GM23338 (cell line): ENCODE results near the gene IL36B. TPM values are rescaled to one million over a fixed set of nuclear protein-coding genes. Genes with fewer than 3 reads are reported as not detected.

Experiments
- ATAC-seq: fragments of 200-7000 bp; cut with Tn5 transposase; 3 replicates; pipeline ENCODE4 v1.9.1; 2020
- DNase-seq: peaks from one replicate; pipeline ENCODE4 v3.0.0-alpha.2; 2015; ENCODE audit warnings: low spot score
- H2AFZ ChIP-seq: fragments of 200-600 bp; sonication (generic); 2 replicates; pipeline ENCODE4 v1.8.0; 2016; ENCODE audit warnings: antibody characterized with exemption, mild to moderate bottlenecking, moderate library complexity
- H3F3A ChIP-seq: fragments of 200-600 bp; sonication (generic); replicated peaks from 2 replicates; pipeline ENCODE4 v1.8.0; 2017; ENCODE audit warnings: antibody characterized with exemption, mixed run types, low read depth
- H3K27ac ChIP-seq: fragments of 200-600 bp; sonication (generic); 2 replicates; pipeline ENCODE4 v1.6.1; 2016; ENCODE audit warnings: low read depth
- H3K27me3 ChIP-seq: fragments of 200-600 bp; sonication (generic); 2 replicates; pipeline ENCODE4 v1.8.0; 2016; ENCODE audit warnings: mild to moderate bottlenecking, mixed run types, moderate library complexity; ENCODE audit not compliant: insufficient read depth
- H3K36me3 ChIP-seq: fragments of 200-600 bp; sonication (generic); 2 replicates; pipeline ENCODE4 v1.8.0; 2016; ENCODE audit warnings: mild to moderate bottlenecking; ENCODE audit not compliant: insufficient read depth
- H3K4me1 ChIP-seq: fragments of 200-600 bp; sonication (generic); 2 replicates; pipeline ENCODE4 v1.8.0; 2016; ENCODE audit warnings: mild to moderate bottlenecking, moderate library complexity; ENCODE audit not compliant: insufficient read depth
- H3K4me2 ChIP-seq: fragments of 200-600 bp; sonication (generic); 2 replicates; pipeline ENCODE4 v1.7.1; 2017; ENCODE audit warnings: mixed run types
- H3K4me3 ChIP-seq: fragments of 200-600 bp; sonication (generic); 2 replicates; pipeline ENCODE4 v1.6.1; 2016; ENCODE audit warnings: mixed run types
- H3K79me2 ChIP-seq: fragments of 200-600 bp; sonication (generic); replicated peaks from 2 replicates; pipeline ENCODE4 v1.8.0; 2017; ENCODE audit warnings: mild to moderate bottlenecking; ENCODE audit not compliant: insufficient read depth
- H3K9me2 ChIP-seq: fragments of 200-600 bp; sonication (generic); 2 replicates; pipeline ENCODE4 v1.8.0; 2017; ENCODE audit not compliant: insufficient read depth
- H4K20me1 ChIP-seq: fragments of 200-600 bp; sonication (generic); replicated peaks from 2 replicates; pipeline ENCODE4 v1.8.0; 2017; ENCODE audit warnings: mild to moderate bottlenecking; ENCODE audit not compliant: insufficient read depth
- H3K27ac Mint-ChIP-seq: 2 replicates; pipeline ENCODE4 v1.8.0; 2020; ENCODE audit warnings: inconsistent platforms, mild to moderate bottlenecking, moderate library complexity, mixed read lengths
- H3K27me3 Mint-ChIP-seq: 3 replicates; pipeline ENCODE4 v1.8.0; 2022; ENCODE audit warnings: low read depth, mild to moderate bottlenecking, moderate library complexity, mixed read lengths, inconsistent platforms; ENCODE audit not compliant: insufficient read depth, poor library complexity
- H3K36me3 Mint-ChIP-seq: 3 replicates; pipeline ENCODE4 v1.8.0; 2021; ENCODE audit warnings: low read depth, mild to moderate bottlenecking, inconsistent platforms, moderate library complexity, mixed read lengths
- H3K4me1 Mint-ChIP-seq: 3 replicates; pipeline ENCODE4 v1.8.0; 2020; ENCODE audit warnings: mild to moderate bottlenecking, inconsistent platforms, mixed read lengths
- H3K4me3 Mint-ChIP-seq: 3 replicates; pipeline ENCODE4 v1.8.0; 2021; ENCODE audit warnings: moderate library complexity, mild to moderate bottlenecking, inconsistent platforms, mixed read lengths
- H3K9me3 Mint-ChIP-seq: 3 replicates; pipeline ENCODE4 v1.8.0; 2020; ENCODE audit warnings: moderate library complexity, mild to moderate bottlenecking, inconsistent platforms, mixed read lengths
- CREB1 ChIP-seq: fragments of 250-450 bp; sonication (Bioruptor Pico); IDR thresholded peaks from 2 replicates; pipeline ENCODE4 v1.5.0; 2020; ENCODE audit warnings: low read depth, mild to moderate bottlenecking, moderate library complexity
- CTCF ChIP-seq, 2 experiments: fragments of 200-600 bp in 1 of 2; sonication (generic) in 1 of 2; conservative IDR thresholded peaks; 2 replicates each; pipeline versions ENCODE4 v1.5.1 to v1.6.1; 2016 to 2017; ENCODE audit warnings: antibody characterized with exemption in 2 of 2, low read depth in 2 of 2, mild to moderate bottlenecking in 2 of 2, moderate library complexity in 1 of 2
- ETS1 ChIP-seq: IDR thresholded peaks from 2 replicates; pipeline ENCODE4 v1.6.1; 2016; ENCODE audit warnings: antibody characterized with exemption
- EZH2 ChIP-seq: fragments of 200-600 bp; sonication (generic); IDR thresholded peaks from one replicate; pipeline ENCODE4 v1.8.0; 2017; ENCODE audit warnings: antibody characterized with exemption, mild to moderate bottlenecking, low read depth; ENCODE audit not compliant: unreplicated experiment
- EZH2phosphoT487 ChIP-seq: fragments of 200-600 bp; sonication (generic); IDR thresholded peaks from one replicate; pipeline ENCODE4 v1.8.1; 2018; ENCODE audit warnings: antibody characterized with exemption; ENCODE audit not compliant: unreplicated experiment
- JUNB ChIP-seq: IDR thresholded peaks from one replicate; pipeline ENCODE4 v1.6.1; 2016; ENCODE audit warnings: antibody characterized with exemption; ENCODE audit not compliant: unreplicated experiment
- NANOG ChIP-seq: IDR thresholded peaks from 2 replicates; pipeline ENCODE4 v1.6.1; 2016; ENCODE audit warnings: antibody characterized with exemption, borderline replicate concordance
- POLR2AphosphoS5 ChIP-seq: IDR thresholded peaks from 2 replicates; pipeline ENCODE4 v1.6.1; 2016; ENCODE audit warnings: antibody characterized with exemption, low read depth
- STAT1 ChIP-seq: IDR thresholded peaks from one replicate; pipeline ENCODE4 v1.6.1; 2016; ENCODE audit warnings: antibody characterized with exemption; ENCODE audit not compliant: unreplicated experiment
- ZNF114 ChIP-seq: fragments of 250-450 bp; sonication (Bioruptor Pico); IDR thresholded peaks from 2 replicates; pipeline ENCODE4 v1.5.0; 2020; ENCODE audit warnings: mild to moderate bottlenecking, moderate library complexity
- ZNF331 ChIP-seq: fragments of 250-450 bp; sonication (Bioruptor Pico); IDR thresholded peaks from 2 replicates; pipeline ENCODE4 v1.5.0; 2020; ENCODE audit warnings: low read depth, mild to moderate bottlenecking, moderate library complexity
- polyA plus RNA-seq: library from polyadenylated mRNA; unstranded; fragments of >200 nt; fragmentation: Nextera tagmentation; extraction: Ambion mirVana; gene quantifications from 2 replicates; pipeline ENCODE4 v1.2.1, GENCODE V29; 2016
- total RNA-seq: library from RNA; depleted of rRNA; stranded (reverse); fragments of >200 nt; shearing (Covaris generic); gene quantifications from 2 replicates; pipeline ENCODE4 v1.2.3, GENCODE V29; 2014
- TF ChIP-seq, protein P1 (sequence below): IDR thresholded peaks from one replicate; pipeline ENCODE4 v1.6.1; 2018; ENCODE audit warnings: antibody characterized with exemption; ENCODE audit not compliant: unreplicated experiment
- TF ChIP-seq, protein P2 (sequence below): fragments of 250-450 bp; sonication (Bioruptor Pico); IDR thresholded peaks from 2 replicates; pipeline ENCODE4 v1.5.0; 2020; ENCODE audit warnings: mild to moderate bottlenecking, moderate library complexity

The IL36B gene
- total and polyA plus RNA-seq, 2 experiments from 2014 or later: not detected

- no peak for TF ChIP-seq ZNF114 (CRISPR knock-in tag)
- TF ChIP-seq, protein P1, sequence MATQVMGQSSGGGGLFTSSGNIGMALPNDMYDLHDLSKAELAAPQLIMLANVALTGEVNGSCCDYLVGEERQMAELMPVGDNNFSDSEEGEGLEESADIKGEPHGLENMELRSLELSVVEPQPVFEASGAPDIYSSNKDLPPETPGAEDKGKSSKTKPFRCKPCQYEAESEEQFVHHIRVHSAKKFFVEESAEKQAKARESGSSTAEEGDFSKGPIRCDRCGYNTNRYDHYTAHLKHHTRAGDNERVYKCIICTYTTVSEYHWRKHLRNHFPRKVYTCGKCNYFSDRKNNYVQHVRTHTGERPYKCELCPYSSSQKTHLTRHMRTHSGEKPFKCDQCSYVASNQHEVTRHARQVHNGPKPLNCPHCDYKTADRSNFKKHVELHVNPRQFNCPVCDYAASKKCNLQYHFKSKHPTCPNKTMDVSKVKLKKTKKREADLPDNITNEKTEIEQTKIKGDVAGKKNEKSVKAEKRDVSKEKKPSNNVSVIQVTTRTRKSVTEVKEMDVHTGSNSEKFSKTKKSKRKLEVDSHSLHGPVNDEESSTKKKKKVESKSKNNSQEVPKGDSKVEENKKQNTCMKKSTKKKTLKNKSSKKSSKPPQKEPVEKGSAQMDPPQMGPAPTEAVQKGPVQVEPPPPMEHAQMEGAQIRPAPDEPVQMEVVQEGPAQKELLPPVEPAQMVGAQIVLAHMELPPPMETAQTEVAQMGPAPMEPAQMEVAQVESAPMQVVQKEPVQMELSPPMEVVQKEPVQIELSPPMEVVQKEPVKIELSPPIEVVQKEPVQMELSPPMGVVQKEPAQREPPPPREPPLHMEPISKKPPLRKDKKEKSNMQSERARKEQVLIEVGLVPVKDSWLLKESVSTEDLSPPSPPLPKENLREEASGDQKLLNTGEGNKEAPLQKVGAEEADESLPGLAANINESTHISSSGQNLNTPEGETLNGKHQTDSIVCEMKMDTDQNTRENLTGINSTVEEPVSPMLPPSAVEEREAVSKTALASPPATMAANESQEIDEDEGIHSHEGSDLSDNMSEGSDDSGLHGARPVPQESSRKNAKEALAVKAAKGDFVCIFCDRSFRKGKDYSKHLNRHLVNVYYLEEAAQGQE: no peak
- no peak for TF ChIP-seq ZNF331 (CRISPR knock-in tag)
- TF ChIP-seq NANOG: no peak
- no peak for TF ChIP-seq CREB1 (CRISPR knock-in tag)
- no peak for TF ChIP-seq STAT1
Observed at GRCh38 chr2:113075030-113075429, 22.4 kb upstream of the IL36B start (continued).

DNA sequence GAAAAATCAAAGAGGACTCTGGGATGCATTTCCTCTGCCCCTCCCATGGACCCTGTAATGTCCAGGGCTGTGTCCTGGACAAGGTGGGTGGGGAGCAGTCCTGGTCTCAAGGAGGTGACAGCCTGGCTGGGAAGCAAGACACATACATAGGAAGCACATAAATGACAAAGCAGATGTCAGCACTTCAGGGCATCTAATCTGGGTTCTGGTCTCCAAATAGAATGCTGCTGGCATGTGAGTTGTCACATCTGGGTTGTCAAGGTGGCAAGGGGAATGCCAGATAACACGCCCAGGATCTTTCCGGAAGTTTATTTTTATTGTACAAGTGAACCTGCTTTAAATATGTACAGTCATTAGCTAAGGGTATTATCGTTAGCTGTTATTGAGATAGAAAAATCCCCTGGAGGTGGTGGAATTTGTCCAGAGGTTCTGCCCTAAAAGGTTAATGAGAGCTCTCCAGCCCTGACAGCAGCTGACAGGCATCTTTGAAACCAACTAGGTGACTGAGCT, 20.7 kb upstream of the IL36B start:
- Mint-ChIP-seq H3K4me1 (no peaks in the 10 kb centered on the region), H3K27ac (no peak overlapping the region), H3K36me3 (no peaks in the 10 kb centered on the region; the same call in 2 of the 3 replicates), H3K9me3 (no peaks in the 10 kb centered on the region), H3K4me3 (no peak overlapping the region), H3K27me3 (peaks cover 13% of the 10 kb centered on the region)
- no peaks in the 10 kb centered on the region for H3F3A ChIP-seq
- no peaks in the 10 kb centered on the region for H3K36me3 ChIP-seq
- H3K4me2 ChIP-seq: no peak overlapping the region
- H2AFZ ChIP-seq: no peak overlapping the region
- ATAC-seq (no peak), DNase-seq (no peak)
- no peaks in the 10 kb centered on the region for H3K9me2 ChIP-seq
- H3K4me3 ChIP-seq: no peak overlapping the region
- H3K4me1 ChIP-seq: 0 out of 2 replicates have a peak, but pooled peaks cover 1% of the 10 kb centered on the region
- H3K79me2 ChIP-seq: no peaks in the 10 kb centered on the region
- H3K27ac ChIP-seq: no peak overlapping the region
- H4K20me1 ChIP-seq: no peaks in the 10 kb centered on the region
- no peaks in the 10 kb centered on the region for H3K27me3 ChIP-seq
- TF ChIP-seq ZNF331 (CRISPR knock-in tag) (no peak), ETS1 (no peak), EZH2phosphoT487 (no peak), EZH2 (no peak), JUNB (no peak), CREB1 (CRISPR knock-in tag) (no peak), CTCF (conservative IDR thresholded peaks at IDR 0.05; ENCODE audit: low read depth in 2 of 2) (no peak), ZNF114 (CRISPR knock-in tag) (no peak), STAT1 (no peak), POLR2AphosphoS5 (no peak)
- TF ChIP-seq, protein P2, sequence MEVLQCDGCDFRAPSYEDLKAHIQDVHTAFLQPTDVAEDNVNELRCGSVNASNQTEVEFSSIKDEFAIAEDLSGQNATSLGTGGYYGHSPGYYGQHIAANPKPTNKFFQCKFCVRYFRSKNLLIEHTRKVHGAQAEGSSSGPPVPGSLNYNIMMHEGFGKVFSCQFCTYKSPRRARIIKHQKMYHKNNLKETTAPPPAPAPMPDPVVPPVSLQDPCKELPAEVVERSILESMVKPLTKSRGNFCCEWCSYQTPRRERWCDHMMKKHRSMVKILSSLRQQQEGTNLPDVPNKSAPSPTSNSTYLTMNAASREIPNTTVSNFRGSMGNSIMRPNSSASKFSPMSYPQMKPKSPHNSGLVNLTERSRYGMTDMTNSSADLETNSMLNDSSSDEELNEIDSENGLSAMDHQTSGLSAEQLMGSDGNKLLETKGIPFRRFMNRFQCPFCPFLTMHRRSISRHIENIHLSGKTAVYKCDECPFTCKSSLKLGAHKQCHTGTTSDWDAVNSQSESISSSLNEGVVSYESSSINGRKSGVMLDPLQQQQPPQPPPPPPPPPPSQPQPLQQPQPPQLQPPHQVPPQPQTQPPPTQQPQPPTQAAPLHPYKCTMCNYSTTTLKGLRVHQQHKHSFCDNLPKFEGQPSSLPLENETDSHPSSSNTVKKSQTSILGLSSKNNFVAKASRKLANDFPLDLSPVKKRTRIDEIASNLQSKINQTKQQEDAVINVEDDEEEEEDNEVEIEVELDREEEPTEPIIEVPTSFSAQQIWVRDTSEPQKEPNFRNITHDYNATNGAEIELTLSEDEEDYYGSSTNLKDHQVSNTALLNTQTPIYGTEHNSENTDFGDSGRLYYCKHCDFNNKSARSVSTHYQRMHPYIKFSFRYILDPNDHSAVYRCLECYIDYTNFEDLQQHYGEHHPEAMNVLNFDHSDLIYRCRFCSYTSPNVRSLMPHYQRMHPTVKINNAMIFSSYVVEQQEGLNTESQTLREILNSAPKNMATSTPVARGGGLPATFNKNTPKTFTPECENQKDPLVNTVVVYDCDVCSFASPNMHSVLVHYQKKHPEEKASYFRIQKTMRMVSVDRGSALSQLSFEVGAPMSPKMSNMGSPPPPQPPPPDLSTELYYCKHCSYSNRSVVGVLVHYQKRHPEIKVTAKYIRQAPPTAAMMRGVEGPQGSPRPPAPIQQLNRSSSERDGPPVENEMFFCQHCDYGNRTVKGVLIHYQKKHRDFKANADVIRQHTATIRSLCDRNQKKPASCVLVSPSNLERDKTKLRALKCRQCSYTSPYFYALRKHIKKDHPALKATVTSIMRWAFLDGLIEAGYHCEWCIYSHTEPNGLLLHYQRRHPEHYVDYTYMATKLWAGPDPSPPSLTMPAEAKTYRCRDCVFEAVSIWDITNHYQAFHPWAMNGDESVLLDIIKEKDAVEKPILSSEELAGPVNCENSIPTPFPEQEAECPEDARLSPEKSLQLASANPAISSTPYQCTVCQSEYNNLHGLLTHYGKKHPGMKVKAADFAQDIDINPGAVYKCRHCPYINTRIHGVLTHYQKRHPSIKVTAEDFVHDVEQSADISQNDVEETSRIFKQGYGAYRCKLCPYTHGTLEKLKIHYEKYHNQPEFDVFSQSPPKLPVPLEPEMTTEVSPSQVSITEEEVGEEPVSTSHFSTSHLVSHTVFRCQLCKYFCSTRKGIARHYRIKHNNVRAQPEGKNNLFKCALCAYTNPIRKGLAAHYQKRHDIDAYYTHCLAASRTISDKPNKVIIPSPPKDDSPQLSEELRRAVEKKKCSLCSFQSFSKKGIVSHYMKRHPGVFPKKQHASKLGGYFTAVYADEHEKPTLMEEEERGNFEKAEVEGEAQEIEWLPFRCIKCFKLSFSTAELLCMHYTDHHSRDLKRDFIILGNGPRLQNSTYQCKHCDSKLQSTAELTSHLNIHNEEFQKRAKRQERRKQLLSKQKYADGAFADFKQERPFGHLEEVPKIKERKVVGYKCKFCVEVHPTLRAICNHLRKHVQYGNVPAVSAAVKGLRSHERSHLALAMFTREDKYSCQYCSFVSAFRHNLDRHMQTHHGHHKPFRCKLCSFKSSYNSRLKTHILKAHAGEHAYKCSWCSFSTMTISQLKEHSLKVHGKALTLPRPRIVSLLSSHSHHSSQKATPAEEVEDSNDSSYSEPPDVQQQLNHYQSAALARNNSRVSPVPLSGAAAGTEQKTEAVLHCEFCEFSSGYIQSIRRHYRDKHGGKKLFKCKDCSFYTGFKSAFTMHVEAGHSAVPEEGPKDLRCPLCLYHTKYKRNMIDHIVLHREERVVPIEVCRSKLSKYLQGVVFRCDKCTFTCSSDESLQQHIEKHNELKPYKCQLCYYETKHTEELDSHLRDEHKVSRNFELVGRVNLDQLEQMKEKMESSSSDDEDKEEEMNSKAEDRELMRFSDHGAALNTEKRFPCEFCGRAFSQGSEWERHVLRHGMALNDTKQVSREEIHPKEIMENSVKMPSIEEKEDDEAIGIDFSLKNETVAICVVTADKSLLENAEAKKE (CRISPR knock-in tag): no peak
